ENCODE results near the gene MNT.
"Not testable (repeated sequence)": the region's sequence is repeated elsewhere in the genome, so short reads cannot be mapped to it uniquely, and the experiment has no call there.

The MNT gene

GRCh38 chr17:2400877-2401425, at the start of gene MNT:
Gene MNT, minus strand, starts transcription at chr17:2401060. Its CDS starts 348 bp downstream, at chr17:2400712.
- FAIRE-seq: no peak

DNA sequence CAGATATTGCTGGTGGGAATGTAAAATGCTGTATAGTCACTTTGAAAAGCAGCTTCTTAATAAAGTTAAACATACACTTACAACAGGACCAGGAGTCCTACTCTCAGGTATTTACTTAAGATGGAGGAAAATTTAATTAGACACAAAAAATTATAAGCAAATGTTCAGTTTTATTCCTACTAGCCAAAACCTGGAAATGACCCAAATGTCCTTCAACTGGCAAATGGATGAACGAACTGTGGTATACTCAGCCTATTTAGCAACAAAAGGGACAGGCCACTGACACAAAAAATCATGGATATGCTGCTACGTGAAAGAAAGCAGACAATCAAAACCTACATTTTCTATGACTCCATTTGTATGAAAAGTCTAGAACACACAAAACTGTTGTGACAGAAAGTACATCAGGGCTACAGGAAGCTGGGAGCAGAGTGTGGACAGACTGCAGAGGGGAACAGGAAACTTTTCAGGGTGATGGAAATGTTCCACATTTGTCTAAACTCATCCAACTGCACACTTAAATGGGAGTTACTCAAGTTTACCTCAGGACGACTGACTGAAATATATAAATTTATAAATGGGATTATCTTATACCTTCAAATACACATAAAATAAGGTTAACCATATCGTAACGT, 49.3 kb upstream of the MNT start:
- FAIRE-seq: no peak

DNA sequence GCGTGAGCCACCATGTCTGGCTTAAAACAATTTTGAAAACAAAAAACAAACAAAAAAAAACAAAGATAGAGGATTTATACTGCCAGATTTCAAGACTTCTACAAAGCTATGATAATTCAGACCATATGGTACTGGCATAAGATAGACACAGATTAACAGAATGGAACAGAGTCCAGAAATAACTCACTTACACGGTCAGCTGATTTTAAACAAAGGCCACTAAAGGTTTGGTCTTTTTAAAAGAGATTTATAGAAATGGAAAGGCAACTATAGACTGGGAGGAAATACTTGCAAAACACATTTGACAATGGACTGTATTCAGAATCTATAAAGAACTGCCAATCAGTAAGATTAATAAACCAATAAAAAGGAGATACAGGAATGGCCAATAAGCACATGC, 48.6 kb upstream of the MNT start:
- peak; percentile 64 for FAIRE-seq

DNA sequence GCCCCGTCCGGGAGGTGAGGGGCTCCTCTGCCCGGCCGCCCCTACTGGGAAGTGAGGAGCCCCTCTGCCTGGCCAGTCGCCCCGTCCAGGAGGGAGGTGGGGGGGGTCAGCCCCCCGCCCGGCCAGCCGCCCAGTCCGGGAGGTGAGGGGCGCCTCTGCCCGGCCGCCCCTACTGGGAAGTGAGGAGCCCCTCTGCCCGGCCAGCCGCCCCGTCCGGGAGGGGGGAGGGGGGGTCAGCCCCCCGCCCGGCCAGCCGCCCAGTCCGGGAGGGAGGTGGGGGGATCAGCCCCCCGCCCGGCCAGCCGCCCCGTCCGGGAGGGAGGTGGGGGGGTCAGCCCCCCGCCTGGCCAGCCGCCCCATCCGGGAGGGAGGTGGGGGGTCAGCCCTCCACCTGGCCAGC, 46.6 kb upstream of the MNT start:
- not testable (repeated sequence) for FAIRE-seq

DNA sequence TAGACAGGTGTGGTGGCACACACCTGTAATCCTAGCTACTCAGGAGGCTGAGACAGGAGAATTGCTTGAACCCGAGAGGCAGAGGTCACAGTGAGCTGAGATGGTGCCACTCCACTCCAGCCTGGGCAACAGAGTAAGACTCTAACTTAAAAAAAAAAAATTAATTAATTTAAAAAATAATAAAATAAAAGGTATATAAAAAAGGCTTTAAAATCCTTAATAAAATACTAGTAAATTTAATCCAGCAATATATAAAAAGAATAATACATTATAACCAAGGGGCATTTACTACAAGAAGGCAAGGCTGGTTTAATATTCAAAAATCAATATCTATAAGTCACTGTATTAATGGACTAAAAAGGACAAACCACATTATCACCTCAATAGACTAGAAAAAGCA, 44.8 kb upstream of the MNT start:
- FAIRE-seq: no peak

- FAIRE-seq: no peak
Observed at GRCh38 chr17:2444382-2444781, 43.5 kb upstream of the MNT start.

DNA sequence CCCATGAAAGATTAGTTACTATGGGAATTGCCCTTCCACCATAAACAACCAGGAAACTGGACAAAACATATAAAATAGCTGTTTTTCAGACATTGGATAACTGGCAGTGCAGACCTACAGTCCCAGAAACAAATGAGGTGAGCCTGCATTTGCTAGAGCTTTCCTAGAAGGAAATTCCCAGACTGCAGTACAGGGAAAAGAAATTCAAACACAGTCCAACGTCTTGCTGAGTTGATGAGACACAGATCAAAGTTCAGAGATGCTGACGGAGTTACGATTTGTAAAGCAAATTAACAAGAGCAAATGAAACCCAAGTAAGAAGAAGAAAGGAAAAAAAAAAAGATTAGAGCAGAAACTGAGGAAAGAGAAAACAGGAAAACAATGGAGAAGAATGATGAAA, 41.3 kb upstream of the MNT start:
- FAIRE-seq: no peak

DNA sequence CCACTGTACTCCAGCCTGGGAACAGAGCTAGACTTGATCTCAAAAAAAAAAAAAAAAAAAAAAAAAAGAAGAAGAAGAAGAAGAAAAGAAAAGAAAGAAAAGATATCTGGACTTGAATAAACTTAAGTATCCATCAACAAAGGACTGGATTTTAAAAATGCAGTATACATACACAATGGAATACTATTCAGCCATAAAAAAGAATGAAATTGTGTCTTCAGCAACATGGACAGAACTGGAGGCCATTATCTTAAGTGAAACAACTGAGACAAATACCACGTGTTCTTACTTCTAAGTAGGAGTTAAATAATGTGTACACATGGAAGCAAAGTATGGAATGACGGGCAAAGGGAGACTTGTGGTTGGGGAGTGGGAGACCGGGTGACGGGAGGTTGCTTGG, 40.1 kb upstream of the MNT start:
- no peak for FAIRE-seq

DNA sequence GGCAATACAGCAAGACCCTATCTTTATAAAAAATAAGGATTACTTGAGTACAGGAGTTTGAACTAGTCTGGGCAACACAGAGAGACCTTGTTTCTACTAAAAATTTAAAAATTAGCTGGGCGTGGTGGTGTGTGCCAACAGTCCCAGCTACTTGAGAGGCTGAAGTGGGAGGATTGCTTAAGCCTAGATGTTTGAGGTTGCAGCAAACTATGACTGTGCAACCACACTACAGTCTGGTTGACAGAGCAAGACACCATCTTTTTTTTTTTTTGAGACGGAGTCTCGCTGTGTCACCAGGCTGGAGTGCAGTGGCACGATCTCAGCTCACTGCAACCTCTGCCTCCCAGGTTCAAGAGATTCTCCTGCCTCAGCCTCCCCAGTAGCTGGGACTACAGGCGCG, 39.1 kb upstream of the MNT start:
- FAIRE-seq: not testable (repeated sequence)

GRCh38 chr17:2438823-2439222, 38.0 kb upstream of the MNT start:
- no peak for FAIRE-seq

DNA sequence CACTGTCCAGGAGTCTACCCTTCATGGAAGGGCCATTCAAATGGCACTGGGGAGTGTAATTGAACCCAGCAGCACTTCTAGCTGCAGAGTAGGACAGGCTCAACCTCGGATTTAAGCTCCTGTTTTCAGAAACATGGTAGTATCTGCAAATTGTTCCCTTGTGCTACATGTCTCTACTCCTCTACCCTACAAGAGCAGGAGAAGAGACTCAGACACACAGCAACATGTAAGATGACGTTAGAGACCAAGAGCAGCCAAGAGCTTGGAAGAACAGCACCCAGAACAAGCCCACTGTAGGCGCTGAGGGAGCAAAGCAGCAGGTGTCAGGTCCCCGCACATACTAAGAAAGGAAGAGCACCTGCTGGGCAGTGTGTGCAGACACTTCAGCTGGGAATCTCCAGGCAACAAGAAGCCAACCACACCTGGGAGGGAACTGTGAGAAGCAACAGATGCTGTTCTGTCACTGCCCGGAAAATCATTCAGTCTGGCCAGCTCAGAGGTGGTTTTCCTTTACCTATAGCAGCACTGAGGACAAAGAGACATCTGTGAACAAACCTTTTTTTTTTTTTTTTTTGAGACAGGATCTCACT, 35.6 kb upstream of the MNT start:
- no peak for FAIRE-seq

- no peak for FAIRE-seq
Observed at GRCh38 chr17:2435862-2436261, 35.0 kb upstream of the MNT start.

DNA sequence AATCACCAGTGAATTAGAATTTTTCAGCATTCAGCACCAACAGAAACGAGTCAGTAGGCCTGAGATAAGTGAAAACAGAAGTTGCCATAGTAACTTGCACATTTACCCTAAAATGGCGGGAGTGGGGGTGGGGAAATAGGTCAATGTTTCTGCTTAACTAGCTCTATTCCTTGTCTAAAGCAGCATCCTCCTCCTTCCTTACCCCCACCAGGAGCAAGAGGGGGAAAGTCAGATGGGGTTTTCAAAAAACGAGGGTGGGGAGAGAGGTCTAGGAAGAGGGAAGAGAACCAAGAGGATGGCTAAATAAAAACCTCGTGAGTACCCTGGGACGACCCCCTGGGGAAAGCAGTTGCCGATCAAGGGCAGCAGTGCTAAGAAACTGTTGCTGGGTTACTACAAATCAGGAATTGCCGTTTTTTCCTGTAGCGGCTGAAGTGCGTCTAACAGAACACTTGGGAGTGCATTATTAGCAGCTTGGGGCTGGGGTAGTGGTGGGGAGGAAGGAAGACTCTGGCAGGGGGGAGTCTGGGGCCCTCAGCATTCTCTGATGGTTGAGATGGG, 34.4 kb upstream of the MNT start:
- no peak for FAIRE-seq

DNA sequence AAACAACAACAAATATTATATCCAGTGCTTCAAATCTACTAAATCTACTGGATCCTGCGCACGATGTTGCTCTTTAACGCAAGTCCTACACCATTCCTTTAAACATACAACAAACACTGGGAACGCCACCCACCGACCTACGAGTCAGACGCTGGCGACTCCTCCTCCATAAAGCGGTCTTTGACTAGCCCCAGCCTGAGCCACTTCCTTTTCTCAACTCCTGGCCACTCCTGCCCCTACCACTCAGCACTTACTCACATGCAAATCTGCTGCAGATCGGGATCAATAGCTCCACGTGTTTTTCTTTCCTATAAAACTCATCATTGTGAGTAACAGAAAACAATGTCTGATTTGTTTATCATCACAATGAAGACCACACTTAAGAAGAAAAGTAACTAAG, 32.8 kb upstream of the MNT start:
- no peak for FAIRE-seq

DNA sequence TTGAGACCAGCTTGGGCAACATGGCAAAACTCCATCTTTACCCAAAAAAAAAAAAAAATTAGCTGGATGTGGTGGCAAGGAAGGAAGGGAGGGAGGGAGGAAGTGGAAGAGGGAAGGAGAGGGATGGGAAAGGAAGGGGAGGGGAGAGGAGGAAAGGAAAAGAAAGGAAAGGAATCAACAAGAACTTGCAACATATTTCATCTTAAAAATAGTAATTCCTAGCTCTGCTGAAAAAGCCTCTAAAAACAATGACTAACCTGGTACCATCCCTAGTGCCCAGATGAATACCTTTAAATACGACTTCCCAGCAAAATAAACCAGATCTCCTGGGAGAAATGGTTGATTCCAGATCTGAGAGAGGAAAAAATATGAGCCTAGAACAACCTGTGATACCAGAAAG, 27.1 kb upstream of the MNT start:
- no peak for FAIRE-seq

- FAIRE-seq: no peak
Observed at GRCh38 chr17:2427215-2427614, 26.4 kb upstream of the MNT start.

DNA sequence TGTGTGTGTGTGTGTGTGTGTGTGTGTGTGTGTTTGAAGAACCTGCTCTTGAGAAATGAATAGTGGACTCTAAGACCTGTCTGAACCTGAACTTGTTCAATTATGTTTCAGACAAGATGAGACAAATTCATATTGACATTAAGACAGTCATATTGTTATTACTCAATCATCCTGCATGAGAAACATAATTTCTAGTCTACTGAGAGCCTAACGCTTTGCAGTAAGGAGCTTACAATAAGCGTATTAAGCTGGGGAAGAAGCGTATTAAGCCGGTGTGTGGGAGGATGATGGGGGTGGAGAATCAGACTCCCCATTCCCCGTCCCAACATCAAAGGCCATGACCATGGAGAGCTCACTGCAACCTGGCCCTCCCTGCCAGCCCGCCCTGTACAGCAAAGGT, 22.4 kb upstream of the MNT start:
- no peak for FAIRE-seq

- FAIRE-seq: no peak
Observed at GRCh38 chr17:2421315-2422147, 20.7 kb upstream of the MNT start.

DNA sequence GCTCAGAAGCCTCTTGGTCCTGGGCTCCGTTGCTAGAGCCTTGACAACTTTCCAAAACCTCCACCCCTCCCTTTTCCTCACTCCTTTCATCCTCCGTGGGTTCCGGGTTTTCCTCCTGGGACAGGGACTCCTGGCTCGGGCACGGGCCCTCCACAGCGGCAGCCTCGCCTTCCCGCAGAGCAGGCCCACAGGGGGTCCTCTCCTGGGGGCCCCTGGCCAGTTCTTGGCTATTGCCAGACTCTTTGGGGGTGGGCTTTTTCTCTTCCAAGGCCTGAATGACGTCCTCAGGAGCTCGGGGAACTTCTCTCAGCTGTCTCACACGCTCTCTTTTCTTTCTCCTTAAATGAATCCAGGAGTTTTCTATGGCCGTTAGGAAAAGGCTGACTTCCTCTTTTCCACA, 19.3 kb upstream of the MNT start:
- FAIRE-seq: no peak

DNA sequence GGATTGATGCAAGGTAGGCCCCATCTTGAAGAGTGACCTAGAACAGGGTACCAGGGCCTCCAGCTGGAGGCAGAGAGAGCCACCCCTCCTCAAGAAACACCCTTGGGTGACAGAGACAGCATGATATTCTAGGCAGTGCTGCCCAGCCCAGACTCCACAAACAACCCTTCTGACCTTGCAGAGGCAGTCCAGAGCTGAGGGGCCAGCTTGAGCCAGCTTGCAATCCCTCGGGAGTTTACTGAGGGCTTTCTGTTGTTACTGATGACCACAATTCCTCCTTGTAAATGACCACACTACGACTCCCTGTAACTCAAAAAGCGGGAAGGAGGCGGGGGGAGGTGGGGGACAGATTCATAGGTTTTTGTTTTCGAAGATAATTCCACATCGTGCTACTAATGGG, 18.6 kb upstream of the MNT start:
- no peak for FAIRE-seq

GRCh38 chr17:2418572-2418971, 17.7 kb upstream of the MNT start:
- FAIRE-seq: no peak

DNA sequence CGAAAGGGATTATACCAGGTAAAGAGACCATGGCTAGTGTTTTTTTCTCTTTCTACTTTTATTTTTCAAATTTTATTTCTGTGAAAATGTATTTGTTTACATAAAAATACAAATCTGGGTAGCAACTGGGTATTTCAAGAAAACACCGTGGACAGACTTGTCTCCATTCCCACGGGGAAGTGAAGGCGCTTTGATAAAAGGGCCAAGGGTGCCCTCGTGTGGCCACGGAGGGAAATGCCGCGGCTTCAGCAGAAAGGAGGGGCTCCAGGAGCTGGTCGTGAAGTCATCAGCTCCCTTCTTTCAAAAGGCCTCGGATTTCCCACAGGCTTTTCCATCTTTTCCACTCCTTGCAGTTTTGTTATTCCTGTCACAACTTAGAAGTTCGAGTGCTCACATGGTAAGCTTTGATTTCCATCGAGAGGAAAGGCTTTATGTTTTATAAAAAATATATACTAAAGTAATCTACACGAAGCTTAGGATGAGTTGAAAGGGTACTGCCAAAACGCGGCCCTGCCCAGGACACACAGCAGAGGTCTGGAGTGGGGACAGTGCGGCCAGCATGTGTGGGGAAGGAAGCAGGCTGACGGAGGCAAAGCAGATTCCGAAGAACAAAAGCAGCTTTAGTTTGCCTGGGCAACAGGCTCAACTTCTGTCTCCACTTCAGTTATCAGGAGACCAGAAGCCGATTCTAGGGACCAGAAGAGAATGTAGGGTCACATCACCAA, 15.3 kb upstream of the MNT start:
- FAIRE-seq: peak; percentile 89

DNA sequence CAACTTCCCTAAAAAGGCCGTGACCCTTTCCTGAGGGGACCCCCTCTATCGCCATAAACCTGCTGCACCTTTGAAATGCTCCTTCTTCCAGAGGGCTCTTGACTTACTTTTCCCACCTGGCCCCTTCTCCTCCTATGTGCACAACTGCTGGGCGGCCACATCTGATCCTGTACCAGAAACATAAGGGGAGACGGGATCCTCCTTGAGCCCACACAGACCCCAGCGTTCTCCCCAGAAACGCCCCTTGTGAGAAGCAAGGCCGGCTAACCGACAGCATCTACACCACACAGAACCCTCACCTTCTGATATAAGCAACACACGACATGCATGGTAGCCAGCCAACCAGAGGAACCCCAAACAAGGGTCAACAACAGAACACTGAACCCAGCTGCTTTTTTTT, 14.2 kb upstream of the MNT start:
- FAIRE-seq: no peak

Data from endometrium (tissue), 2 donors.